Measurements from ENCODE around the gene CLNK.

CLNK gene

GRCh38 chr4:10655968-10656367, 28.6 kb downstream of the CLNK start:
- peak; percentile 24 for DNase-seq (ENCODE audit: low read depth)
- no peak overlapping the region for H3K4me3 ChIP-seq (ENCODE audit: low read length)
- TF ChIP-seq CTCF (conservative IDR thresholded peaks at IDR 0.05; ENCODE audit: low read length): no peak

- TF ChIP-seq CTCF (conservative IDR thresholded peaks at IDR 0.05; ENCODE audit: low read length): no peak
- no peak for DNase-seq (ENCODE audit: low read depth)
- H3K4me3 ChIP-seq (ENCODE audit: low read length): no peak overlapping the region
Measured at GRCh38 chr4:10648479-10648878, 36.1 kb downstream of the CLNK start.

DNA sequence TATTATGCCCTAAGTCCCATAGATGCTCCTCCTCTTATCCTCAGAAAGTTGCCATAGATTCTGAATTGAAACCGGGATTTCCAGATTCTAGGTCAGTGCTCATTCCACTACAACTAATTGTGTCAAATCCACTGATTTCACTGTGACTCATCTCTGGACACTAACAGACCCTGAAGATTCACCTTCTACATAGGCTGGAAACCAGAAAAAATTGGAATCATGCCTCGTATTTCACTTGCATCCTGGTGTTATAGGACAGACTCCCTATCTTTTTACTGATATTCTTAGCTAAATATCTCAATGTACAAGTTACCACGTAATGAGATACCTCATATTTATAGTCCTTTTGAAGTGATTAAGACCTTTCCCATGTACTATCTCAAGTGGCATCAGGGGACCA, 36.7 kb downstream of the CLNK start:
- DNase-seq (ENCODE audit: low read depth): no peak
- no peak overlapping the region for H3K4me3 ChIP-seq (ENCODE audit: low read length)
- TF ChIP-seq CTCF (conservative IDR thresholded peaks at IDR 0.05; ENCODE audit: low read length): no peak

- no peak overlapping the region for H3K4me3 ChIP-seq (ENCODE audit: low read length)
- no peak for TF ChIP-seq CTCF (conservative IDR thresholded peaks at IDR 0.05; ENCODE audit: low read length)
- no peak for DNase-seq (ENCODE audit: low read depth)
Measured at GRCh38 chr4:10643600-10644425, 40.8 kb downstream of the CLNK start.

DNA sequence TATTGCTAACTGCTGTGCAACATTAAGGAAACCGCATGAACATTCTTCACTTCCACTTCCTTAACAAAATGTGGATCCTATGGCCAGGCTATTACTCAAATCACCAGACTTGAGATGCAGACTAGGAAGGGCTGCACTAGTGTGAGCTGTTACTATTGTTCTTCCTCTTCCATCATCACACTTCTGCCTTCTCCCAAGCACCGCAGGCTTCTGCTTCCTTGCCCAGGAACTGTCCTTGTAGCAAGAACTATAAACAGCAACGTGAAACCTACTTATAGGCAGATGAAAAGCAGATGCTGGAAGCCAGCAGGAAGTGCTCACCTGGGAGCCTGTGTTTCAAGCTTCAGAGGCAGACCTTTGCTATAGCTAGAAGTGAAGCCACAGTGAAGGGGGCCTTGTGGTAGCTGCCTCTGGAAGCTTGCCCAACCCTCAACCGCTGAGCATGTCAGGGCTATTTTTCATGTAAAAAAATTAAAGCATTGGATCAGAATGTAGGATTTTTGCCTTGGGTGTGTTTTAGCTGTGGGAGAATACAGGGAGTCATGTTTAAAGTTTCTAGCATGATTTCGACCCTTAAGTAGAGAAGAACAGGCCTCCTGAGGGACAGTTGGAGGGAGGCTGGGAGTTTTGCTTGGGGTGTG, 43.9 kb downstream of the CLNK start:
- no peak for TF ChIP-seq CTCF (conservative IDR thresholded peaks at IDR 0.05; ENCODE audit: low read length)
- no peak overlapping the region for H3K4me3 ChIP-seq (ENCODE audit: low read length)
- peak; percentile 8 for DNase-seq (ENCODE audit: low read depth)

GRCh38 chr4:10639664-10640063, 44.9 kb downstream of the CLNK start:
- no peak for TF ChIP-seq CTCF (conservative IDR thresholded peaks at IDR 0.05; ENCODE audit: low read length)
- H3K4me3 ChIP-seq (ENCODE audit: low read length): no peak overlapping the region
- peak; percentile 41 for DNase-seq (ENCODE audit: low read depth)

DNA sequence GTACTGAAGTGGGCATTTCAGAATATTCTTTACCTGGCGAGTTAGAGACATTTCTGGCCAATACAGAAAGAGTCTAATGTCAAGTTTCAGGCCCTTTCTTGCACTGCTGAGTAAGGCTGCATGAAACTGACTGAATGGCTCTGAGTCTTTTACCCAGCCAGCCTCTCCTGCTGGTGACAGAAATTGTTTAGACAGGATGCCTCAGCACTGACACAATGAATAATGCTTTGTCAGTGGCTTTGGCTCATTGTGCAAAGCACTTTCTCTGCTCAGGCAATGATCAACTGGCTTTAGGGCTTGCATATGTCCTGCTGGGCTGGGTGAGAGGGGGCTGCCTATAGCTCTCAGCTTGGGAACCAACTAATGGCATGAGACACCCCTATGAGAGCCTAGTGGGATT, 45.5 kb downstream of the CLNK start:
- no peak for DNase-seq (ENCODE audit: low read depth)
- no peak for TF ChIP-seq CTCF (conservative IDR thresholded peaks at IDR 0.05; ENCODE audit: low read length)
- no peak overlapping the region for H3K4me3 ChIP-seq (ENCODE audit: low read length)
